ENCODE data around the gene SLC28A3.

The SLC28A3 gene

GRCh38 chr9:84266087-84266561, 74.4 kb downstream of the SLC28A3 start:
- TF ChIP-seq CTCF (IDR thresholded peaks at IDR 0.05; ENCODE audit: low read depth, low read length, missing control alignments): no peak
- DNase-seq (ENCODE audit: low read depth): no peak
- in situ Hi-C loops (cut with HindIII; ENCODE audit: low sequenced_read_pairs): loop anchor here (25.0 kb wide), 1 partner anchor 329 kb away; no protein-coding TSS in a partner anchor

GRCh38 chr9:84264307-84265029, 76.1 kb downstream of the SLC28A3 start:
- DNase-seq (ENCODE audit: low read depth): no peak

More at GRCh38 chr9:84266087-84266561, 74.4 kb downstream of the SLC28A3 start:
- H3K4me3 ChIP-seq (ENCODE audit: low read depth, low read length): no peak overlapping the region

GRCh38 chr9:84261070-84261746, 79.3 kb downstream of the SLC28A3 start:
- DNase-seq (ENCODE audit: low read depth): peak; percentile 55
- peak; percentile 89 for TF ChIP-seq CTCF (IDR thresholded peaks at IDR 0.05; ENCODE audit: low read depth, low read length, missing control alignments)
- in situ Hi-C loops (cut with HindIII; ENCODE audit: low sequenced_read_pairs): loop anchor here (25.0 kb wide), 1 partner anchor 324 kb away; no protein-coding TSS in a partner anchor
- H3K4me3 ChIP-seq (ENCODE audit: low read depth, low read length): no peak overlapping the region

More at GRCh38 chr9:84264307-84265029, 76.1 kb downstream of the SLC28A3 start:
- TF ChIP-seq CTCF (IDR thresholded peaks at IDR 0.05; ENCODE audit: low read depth, low read length, missing control alignments): no peak
- no peak overlapping the region for H3K4me3 ChIP-seq (ENCODE audit: low read depth, low read length)
- in situ Hi-C loops (cut with HindIII; ENCODE audit: low sequenced_read_pairs): loop anchor here (25.0 kb wide), 1 partner anchor 327 kb away; no protein-coding TSS in a partner anchor

- H3K4me3 ChIP-seq (ENCODE audit: low read depth, low read length): no peak overlapping the region
- no peak for TF ChIP-seq CTCF (IDR thresholded peaks at IDR 0.05; ENCODE audit: low read depth, low read length, missing control alignments)
- DNase-seq (ENCODE audit: low read depth): no peak
- in situ Hi-C loops (cut with HindIII; ENCODE audit: low sequenced_read_pairs): loop anchor here (25.0 kb wide), 1 partner anchor 321 kb away; no protein-coding TSS in a partner anchor
These were observed 82.2 kb downstream of the SLC28A3 start for GRCh38 chr9:84258371-84258770.

GRCh38 chr9:84255696-84256095, 84.9 kb downstream of the SLC28A3 start:
- in situ Hi-C loops (cut with HindIII; ENCODE audit: low sequenced_read_pairs): loop anchor here (25.0 kb wide), 1 partner anchor 318 kb away; no protein-coding TSS in a partner anchor
- no peak for TF ChIP-seq CTCF (IDR thresholded peaks at IDR 0.05; ENCODE audit: low read depth, low read length, missing control alignments)
- DNase-seq (ENCODE audit: low read depth): no peak
- H3K4me3 ChIP-seq (ENCODE audit: low read depth, low read length): no peak overlapping the region

- no peak for TF ChIP-seq CTCF (IDR thresholded peaks at IDR 0.05; ENCODE audit: low read depth, low read length, missing control alignments)
- in situ Hi-C loops (cut with HindIII; ENCODE audit: low sequenced_read_pairs): loop anchor here (25.0 kb wide), 1 partner anchor 318 kb away; no protein-coding TSS in a partner anchor
- no peak overlapping the region for H3K4me3 ChIP-seq (ENCODE audit: low read depth, low read length)
- DNase-seq (ENCODE audit: low read depth): no peak
These were observed 85.6 kb downstream of the SLC28A3 start for GRCh38 chr9:84254972-84255371.
